HG03175 (cell line): ENCODE data around the gene SLC8A3.

Source experiments
- ATAC-seq: cut with Tn5 transposase; IDR thresholded peaks from one replicate; pipeline ENCODE4 v1.9.1; 2021; ENCODE audit warnings: mild to moderate bottlenecking, moderate library complexity; ENCODE audit not compliant: unreplicated experiment

SLC8A3 gene

DNA sequence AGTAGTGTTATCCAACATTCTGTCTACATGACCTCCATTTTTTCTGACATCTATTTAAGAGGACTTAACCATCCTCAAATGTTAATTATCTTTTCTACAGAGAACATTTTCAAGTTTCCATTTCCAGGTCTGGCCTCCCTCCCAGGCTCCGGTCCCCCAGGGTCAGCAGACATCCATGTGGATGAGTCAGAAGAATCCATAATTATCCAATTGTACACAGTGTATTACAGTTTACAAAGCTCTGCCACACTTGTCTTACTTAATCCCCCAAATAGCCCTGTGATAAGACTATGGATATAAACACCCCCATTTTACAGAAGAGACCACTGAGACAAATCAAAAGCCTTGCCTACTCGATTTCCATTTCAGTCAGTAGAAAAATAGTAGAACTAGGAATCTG lies 65.0 kb downstream of the SLC8A3 start:
- no peak for ATAC-seq

DNA sequence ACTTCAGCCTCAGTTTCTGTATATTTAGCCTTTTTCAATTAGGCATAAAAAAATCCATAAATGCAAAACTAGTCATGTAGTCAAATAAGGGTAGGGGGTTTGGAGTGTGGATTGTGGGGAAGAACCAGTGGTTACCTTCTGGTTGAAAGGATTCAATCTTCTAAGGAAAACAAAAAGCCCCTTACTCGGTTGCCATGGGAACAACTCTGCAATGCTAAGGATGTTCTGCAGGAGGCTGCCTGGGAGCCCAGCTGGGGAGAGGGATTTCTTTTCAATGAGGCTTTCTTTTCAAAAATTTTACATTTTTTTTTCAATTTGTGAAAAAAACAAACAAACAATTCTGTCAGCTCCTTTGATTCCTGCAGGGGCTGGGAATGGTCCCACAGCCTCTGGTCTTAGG lies 67.2 kb downstream of the SLC8A3 start:
- no peak for ATAC-seq

GRCh38 chr14:70118064-70118463 lies 70.7 kb downstream of the SLC8A3 start:
- ATAC-seq = no peak

- ATAC-seq = no peak
These were observed 72.5 kb downstream of the SLC8A3 start for GRCh38 chr14:70116278-70116677.

- ATAC-seq = no peak
These were observed 74.1 kb downstream of the SLC8A3 start for GRCh38 chr14:70114621-70115156.

- ATAC-seq = no peak
These were observed 75.5 kb downstream of the SLC8A3 start for GRCh38 chr14:70113211-70113610.

DNA sequence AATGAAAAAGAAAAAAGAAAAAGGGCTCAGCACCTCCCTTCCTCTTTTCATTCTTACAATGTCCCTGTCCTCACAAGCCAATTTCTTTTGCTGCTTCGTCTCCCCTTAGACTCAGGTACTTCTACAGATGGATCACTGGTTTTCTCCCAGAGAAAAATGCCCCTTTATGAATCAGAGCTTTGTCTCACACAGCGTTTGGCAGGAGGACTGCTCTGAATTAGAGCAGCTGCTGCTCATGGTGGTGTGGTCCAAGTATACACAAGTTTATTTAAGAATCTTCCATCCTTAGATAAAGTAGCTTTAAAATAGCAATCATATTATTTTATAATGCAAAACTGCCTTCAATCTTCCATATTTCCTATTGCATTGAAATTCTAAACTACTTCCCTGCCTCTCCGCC lies 80.3 kb downstream of the SLC8A3 start:
- ATAC-seq = no peak

GRCh38 chr14:70107309-70107708 lies 81.4 kb downstream of the SLC8A3 start:
- no peak for ATAC-seq

DNA sequence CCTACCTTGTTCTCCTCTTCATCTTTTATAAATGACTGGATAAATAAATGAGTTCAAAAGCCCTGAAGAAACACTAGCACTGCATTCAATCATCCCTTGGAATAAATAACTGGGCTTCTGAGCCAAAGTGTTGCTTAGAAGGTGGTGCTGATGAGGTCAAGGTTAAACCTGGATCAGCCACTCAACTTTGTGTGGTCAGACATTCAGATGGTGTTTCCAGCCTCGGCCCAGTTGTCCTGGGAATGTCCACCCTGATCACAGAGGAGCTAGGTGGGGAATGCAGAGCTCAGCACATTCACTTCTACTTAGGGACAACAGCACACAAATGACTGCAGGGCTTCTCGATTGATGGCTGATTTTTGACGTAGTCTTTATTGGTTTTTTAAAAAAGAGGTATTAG lies 88.7 kb downstream of the SLC8A3 start:
- no peak for ATAC-seq

DNA sequence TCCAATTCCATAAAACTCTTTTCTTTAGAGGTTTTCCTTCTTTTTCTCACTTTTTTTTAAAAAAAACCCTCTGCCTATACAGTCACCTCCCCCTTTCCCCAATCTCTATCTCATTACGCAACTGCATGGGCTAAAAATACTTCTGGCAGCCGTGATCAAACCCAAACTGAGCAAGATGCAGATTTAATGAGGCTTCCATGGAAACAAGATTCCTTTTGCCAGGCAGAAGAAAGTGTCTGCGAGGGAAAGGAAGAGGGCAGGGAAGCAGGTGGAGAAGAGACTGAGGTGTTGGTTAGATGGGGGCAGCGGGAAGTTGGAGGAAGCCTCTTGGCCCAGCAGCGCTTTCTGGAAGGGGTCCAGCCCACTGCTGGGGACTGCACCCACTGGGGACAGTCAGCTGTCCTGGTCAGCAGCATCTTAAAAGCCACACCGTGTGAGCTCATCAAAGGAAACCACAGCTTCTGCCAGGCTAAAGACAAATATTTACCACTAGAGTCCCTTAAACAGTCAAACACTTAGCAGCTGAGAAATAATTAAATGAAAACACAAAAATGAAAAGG lies 90.4 kb downstream of the SLC8A3 start:
- no peak for ATAC-seq

DNA sequence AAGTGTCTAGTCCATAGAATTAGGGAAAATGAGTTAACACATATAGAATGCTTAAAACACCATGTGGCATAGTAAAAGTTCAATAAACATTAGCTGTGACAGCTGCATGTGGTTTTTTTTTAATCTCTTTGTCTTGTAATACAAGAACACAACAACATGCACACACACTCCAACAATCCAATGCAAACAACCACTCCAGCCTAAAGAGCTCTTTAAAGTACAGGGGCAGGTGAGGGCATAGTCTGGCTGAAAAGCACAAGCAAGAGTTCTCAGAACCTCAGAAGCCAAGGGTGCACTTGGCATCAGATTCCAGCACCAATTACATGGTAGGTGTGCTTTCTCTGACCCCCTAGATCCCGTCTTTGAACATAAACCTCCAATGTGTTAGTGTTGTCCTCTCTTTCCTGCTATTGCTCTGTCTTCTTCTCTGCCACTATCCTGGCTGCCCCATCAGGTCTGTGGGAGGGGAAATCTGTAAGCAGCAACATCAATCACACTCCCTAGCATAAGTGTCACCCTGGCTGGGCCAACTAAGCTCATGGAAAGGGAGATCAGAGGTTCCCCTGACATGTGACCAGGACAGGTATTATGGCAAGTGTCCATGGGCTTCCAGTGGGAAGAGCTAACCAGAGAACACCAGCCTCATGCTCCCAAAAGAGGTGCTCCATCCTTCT lies 91.0 kb downstream of the SLC8A3 start:
- ATAC-seq = no peak

DNA sequence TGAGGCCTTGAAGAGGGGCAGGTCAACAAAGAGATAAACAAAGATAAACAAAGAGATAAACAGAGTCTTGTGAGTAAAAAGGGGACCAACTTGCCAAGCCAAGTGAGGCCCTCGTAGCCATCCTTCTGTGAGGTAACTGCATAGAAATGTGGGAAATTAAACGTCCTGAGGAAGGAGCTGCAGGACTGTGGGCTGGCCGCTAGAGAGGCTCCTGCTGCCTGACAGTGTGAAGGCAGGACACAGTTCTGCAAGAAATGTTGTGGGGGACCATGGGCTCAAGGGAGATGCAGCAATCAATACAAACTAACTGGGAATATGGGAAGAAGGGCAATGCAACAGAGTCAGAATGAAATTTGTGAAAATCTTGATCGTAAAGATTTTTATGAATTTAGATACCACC lies 91.9 kb downstream of the SLC8A3 start:
- no peak for ATAC-seq

- ATAC-seq = no peak
These were observed 94.1 kb downstream of the SLC8A3 start for GRCh38 chr14:70094631-70095030.

- no peak for ATAC-seq
These were observed 94.6 kb downstream of the SLC8A3 start for GRCh38 chr14:70094106-70094505.

GRCh38 chr14:70093156-70093555 lies 95.6 kb downstream of the SLC8A3 start:
- ATAC-seq = no peak

DNA sequence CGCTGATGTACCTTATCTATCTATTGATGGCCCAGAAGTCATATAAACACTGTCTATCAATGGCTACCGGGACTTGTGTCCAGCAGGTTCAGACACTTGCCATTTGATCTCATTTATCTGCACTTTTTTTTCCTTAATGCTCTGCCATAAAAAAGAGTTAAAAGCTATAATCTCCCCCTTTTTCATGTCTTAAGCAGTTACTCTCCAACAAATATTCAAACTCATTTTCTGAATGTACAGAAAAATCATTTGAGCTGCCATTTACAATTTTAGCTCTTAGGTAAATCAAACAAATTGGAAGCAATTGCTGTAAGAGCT lies 101.4 kb downstream of the SLC8A3 start:
- no peak for ATAC-seq

GRCh38 chr14:70086685-70087379 lies 101.9 kb downstream of the SLC8A3 start:
- ATAC-seq = no peak

GRCh38 chr14:70084226-70084625 lies 104.5 kb downstream of the SLC8A3 start:
- ATAC-seq = no peak

DNA sequence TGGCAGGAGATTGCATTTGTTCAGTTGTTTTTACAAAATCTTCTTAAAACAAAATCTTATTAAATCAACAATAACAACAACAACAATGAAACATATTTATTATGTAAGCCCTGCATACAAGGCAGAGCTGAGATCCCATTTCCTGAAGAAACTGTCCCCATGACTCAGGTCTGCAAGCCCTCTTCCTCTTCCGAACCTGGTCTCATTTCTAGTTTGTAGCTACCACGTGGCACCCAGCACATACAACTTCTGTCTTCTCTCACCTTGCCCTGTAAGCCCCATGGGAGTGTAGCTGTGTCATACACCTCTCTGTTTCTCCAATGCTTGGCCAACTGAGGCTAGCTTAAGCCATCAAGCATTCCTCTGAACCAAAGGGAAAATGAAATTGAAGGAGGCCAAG lies 106.4 kb downstream of the SLC8A3 start:
- no peak for ATAC-seq

DNA sequence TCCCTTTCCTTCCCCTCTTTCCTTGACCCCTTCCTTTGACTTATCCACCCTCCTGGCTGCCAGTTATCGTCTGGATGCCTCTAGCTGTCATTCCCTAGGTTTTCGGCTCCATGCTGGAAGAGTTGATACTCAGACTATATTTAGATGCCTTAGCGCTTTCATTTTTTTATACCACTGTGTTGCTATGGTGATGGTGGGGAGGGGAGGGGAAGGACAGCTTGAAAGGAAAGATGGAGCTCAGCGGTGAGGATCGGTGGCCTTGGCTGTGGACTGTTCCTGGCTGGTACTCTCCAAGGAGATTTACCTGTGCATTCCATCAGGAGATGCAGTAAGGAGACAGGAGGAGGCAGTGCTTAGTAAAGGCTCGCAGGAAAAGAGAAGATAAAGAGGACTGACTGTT lies 108.7 kb downstream of the SLC8A3 start:
- ATAC-seq = no peak

DNA sequence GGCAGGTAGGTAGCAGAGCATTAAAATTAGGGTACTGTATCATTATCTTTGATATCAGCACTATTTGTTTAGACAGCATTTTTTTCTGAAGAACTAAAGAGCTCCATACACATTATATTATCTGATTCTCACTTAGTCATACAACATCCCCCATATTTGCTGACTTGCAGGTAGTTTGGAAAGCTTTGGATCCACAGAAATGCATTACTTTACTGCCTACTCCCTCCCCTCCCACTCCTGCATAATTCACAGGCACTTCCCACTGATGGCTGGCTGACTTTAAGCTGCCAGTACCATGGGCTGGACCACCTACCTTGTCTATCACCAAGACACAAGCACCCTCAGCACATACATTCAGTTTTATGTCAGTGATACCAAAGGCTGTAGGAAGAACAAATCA lies 110.4 kb downstream of the SLC8A3 start:
- ATAC-seq = no peak

GRCh38 chr14:70077720-70078119 lies 111.0 kb downstream of the SLC8A3 start:
- ATAC-seq = no peak
